Right lobe of liver (tissue), 6 donors: Measurements from ENCODE around the gene COL4A1. TPM values are rescaled to one million over a fixed set of nuclear protein-coding genes. Genes with fewer than 3 reads are reported as not detected.

Experiments
- ATAC-seq, 4 donors: fragments of 200-7000 bp; cut with Tn5 transposase; one replicate each; pipeline ENCODE4 v1.9.1; 2020; ENCODE audit warnings: mild to moderate bottlenecking in 4 of 4, moderate library complexity in 4 of 4
- DNase-seq, 3 donors: peaks; one replicate each; pipeline ENCODE4 v3.0.0-alpha.2; 2020
- H3K27ac ChIP-seq, 3 donors: fragments of 200-600 bp; one replicate each; pipeline ENCODE4 v1.8.0; 2022
- H3K27me3 ChIP-seq, 2 donors: fragments of 200-600 bp; one replicate each; pipeline ENCODE4 v1.8.0; 2022
- H3K36me3 ChIP-seq, 4 donors: fragments of 200-600 bp; sonication (generic) in 1 of 4; one replicate each; pipeline versions ENCODE4 v1.5.1 to v1.8.0; 2017 to 2022; ENCODE audit warnings: control low read depth in 1 of 4
- H3K4me1 ChIP-seq, 4 donors: fragments of 200-600 bp; sonication (generic) in 1 of 4; one replicate each; pipeline versions ENCODE4 v1.5.1 to v1.8.0; 2017 to 2022; ENCODE audit warnings: control low read depth in 1 of 4
- H3K4me3 ChIP-seq, 3 donors: fragments of 200-600 bp; one replicate each; pipeline ENCODE4 v1.8.0; 2022
- H3K9me3 ChIP-seq, 4 donors: fragments of 200-600 bp; sonication (generic) in 1 of 4; one replicate each; pipeline versions ENCODE4 v1.5.1 to v1.8.0; 2017 to 2022; ENCODE audit warnings: control low read depth in 1 of 4
- POLR2A ChIP-seq: fragments of 450-650 bp; IDR thresholded peaks from one replicate; pipeline ENCODE4 v1.6.1; 2017; ENCODE audit warnings: antibody characterized with exemption, mild to moderate bottlenecking
- WGBS: methylation state at CpG from one replicate; pipeline ENCODE4 v1.1.6; 2018; ENCODE audit warnings: low coverage, low lambda C conversion rate; ENCODE audit not compliant: insufficient coverage; ENCODE audit errors: missing lambda C conversion rate; 5-methylcytosine and 5-hydroxymethylcytosine counted together
- intact Hi-C, 2 donors: fragments of 100-400 bp; cut with DNase I; formaldehyde crosslinking; loops; one replicate each; pipeline versions ENCODE4 v1.11.2 to v1.14.1; 2022
- total RNA-seq, 6 experiments: library from RNA; depleted of rRNA in 2 of 6; stranded (reverse); fragments of >200 nt in 2 of 6; fragmentation: NEBNext Ultra II Directional in 3 of 6; extraction: Animal tissue kit (Norgen Biotek cat#: 25700) in 3 of 6; gene quantifications; one replicate each; pipeline versions ENCODE4 v1.1.0 to v1.2.4, GENCODE V29; 2016 to 2023
- TF ChIP-seq, protein P1 (sequence below), 4 donors: fragments of 200-600 bp in 3 of 4; fragments of 450-650 bp in 1 of 4; IDR thresholded peaks; one replicate each; pipeline versions ENCODE4 v1.5.1 to v1.8.0; 2016 to 2022; ENCODE audit warnings: antibody characterized with exemption in 4 of 4, mild to moderate bottlenecking in 2 of 4
- donor health status: DM: no; HTN: yes; CAD: no.
- donor health status: DM: no; HTN: no; CAD: no.
- donor health status: DM: no; HTN: no; CAD: no.
- donor health status: DM: no; HTN: yes; CAD: no.
- donor health status: DM: no; HTN: yes; CAD: no.

The COL4A1 gene
- total RNA-seq, 6 experiments from 2014 or later: 8.0 to 89.8 (median 41.1) TPM

DNA sequence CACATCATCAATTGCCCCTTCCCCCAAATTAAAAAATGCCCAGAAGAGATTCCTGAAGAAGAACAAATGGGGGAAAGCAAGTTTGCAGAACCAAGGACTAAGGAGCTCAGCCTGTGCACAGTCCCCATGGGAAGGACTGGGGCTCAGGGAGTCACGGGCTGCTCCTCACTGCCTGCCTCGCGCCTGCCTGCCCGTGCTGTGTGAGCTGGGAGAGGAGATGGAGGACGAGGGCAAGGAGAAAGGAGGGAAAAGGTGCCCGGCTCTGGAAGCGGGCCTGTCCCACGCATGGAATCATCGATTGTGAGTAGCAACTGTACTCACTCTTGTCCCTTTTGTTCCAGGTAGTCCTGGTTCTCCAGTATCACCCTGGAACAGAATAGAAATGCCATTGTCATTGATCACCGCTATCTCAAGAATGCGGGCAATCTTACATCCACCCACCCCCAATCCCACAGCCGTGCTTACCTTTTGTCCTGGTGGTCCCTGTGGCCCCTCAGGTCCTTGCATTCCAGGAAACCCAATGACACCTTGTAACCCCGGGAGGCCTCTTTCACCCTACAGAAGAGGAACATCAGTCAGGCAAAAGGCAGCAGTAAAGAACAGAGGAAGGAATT lies 93.4 kb downstream of the COL4A1 start:
- TF ChIP-seq, protein P1, sequence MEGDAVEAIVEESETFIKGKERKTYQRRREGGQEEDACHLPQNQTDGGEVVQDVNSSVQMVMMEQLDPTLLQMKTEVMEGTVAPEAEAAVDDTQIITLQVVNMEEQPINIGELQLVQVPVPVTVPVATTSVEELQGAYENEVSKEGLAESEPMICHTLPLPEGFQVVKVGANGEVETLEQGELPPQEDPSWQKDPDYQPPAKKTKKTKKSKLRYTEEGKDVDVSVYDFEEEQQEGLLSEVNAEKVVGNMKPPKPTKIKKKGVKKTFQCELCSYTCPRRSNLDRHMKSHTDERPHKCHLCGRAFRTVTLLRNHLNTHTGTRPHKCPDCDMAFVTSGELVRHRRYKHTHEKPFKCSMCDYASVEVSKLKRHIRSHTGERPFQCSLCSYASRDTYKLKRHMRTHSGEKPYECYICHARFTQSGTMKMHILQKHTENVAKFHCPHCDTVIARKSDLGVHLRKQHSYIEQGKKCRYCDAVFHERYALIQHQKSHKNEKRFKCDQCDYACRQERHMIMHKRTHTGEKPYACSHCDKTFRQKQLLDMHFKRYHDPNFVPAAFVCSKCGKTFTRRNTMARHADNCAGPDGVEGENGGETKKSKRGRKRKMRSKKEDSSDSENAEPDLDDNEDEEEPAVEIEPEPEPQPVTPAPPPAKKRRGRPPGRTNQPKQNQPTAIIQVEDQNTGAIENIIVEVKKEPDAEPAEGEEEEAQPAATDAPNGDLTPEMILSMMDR (IDR thresholded peaks at IDR 0.05): no peak
- intact Hi-C loops: no loop called here
- H3K9me3 ChIP-seq: no peaks in the 10 kb centered on the region
- DNase-seq (no peak), ATAC-seq (no peak)
- no peak overlapping the region for H3K27ac ChIP-seq
- no peak overlapping the region for H3K4me3 ChIP-seq
- H3K4me1 ChIP-seq: no peaks in the 10 kb centered on the region
- H3K27me3 ChIP-seq: no peaks in the 10 kb centered on the region
- WGBS: 80% methylated on average over 5 of the region's 13 CpGs
- no peaks in the 10 kb centered on the region for H3K36me3 ChIP-seq

DNA sequence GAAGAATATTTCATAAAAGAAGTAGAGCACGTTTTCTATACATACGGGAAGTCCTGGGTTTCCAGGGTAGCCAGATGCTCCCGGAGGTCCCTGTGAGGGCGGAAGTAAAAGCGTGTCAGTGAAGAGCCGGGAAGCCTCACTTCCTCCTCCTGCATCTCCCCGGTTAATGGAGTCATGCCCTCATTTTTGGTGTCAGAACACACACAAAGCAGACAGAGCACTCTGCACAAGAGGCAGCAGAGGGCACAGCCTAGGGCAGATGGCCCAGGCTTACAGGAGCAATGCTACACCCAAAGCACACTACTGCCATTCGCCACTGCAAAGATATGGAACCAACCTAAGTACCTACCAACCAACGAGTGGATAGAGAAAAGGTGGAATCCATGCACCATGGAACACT lies 94.4 kb downstream of the COL4A1 start:
- 62% methylated on average over 5 of the region's 9 CpGs for WGBS
- DNase-seq (no peak), ATAC-seq (no peak)
- no peaks in the 10 kb centered on the region for H3K4me1 ChIP-seq
- intact Hi-C loops: no loop called here
- no peak for TF ChIP-seq POLR2A
- TF ChIP-seq, protein P1 (IDR thresholded peaks at IDR 0.05): no peak
- no peaks in the 10 kb centered on the region for H3K9me3 ChIP-seq
- H3K27me3 ChIP-seq: no peaks in the 10 kb centered on the region
- H3K27ac ChIP-seq: no peak overlapping the region
- no peak overlapping the region for H3K4me3 ChIP-seq
- H3K36me3 ChIP-seq: no peaks in the 10 kb centered on the region

DNA sequence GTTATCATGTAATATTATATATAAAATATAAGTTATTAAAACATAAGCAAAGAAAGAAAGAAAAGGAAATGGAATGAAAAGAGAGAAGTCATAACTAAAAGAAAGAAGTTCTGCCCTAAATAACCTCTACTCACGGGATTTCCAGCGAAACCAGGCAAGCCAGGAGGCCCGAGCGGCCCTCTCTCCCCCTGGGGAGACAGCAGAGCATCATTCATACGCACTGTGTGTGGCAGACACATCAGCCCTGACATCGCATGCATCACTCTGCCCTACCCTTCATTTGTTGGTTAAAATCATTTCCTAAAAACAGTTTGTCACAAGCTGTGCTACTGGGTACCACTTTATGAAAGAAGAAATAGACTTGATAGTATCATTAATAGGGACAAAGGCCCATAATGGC lies 95.2 kb downstream of the COL4A1 start:
- H3K4me1 ChIP-seq: no peaks in the 10 kb centered on the region
- intact Hi-C loops: no loop called here
- no peak overlapping the region for H3K4me3 ChIP-seq
- no peaks in the 10 kb centered on the region for H3K27me3 ChIP-seq
- TF ChIP-seq, protein P1 (IDR thresholded peaks at IDR 0.05): no peak
- no peak for TF ChIP-seq POLR2A
- no peaks in the 10 kb centered on the region for H3K9me3 ChIP-seq
- no peak for ATAC-seq
- WGBS: 79% methylated on average over 6 of the region's 6 CpGs
- no peaks in the 10 kb centered on the region for H3K36me3 ChIP-seq
- no peak for DNase-seq
- H3K27ac ChIP-seq: no peak overlapping the region

DNA sequence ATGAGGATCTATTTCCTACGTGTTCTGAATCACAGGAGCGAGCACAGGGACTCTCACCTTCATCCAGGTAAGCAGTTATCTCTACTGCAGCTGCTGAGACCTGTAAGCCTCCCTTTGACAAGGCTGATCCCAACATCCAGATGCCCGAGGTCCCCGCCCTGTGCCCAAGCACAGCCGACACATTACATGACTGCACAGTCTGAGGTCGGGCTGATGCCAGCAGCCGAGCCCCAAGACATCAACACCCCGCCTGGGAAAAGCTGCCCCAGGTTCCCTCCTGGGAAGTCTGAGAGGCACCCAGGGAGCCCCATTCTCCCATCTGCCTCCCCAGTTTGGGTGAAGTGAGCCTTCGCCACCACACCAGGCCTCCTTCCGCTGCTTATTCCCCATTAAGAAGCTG lies 95.9 kb downstream of the COL4A1 start:
- ATAC-seq (no peak), DNase-seq (no peak)
- Histone ChIP-seq H3K27me3 (no peaks in the 10 kb centered on the region), H3K9me3 (no peaks in the 10 kb centered on the region), H3K27ac (no peak overlapping the region), H3K4me3 (no peak overlapping the region), H3K36me3 (no peaks in the 10 kb centered on the region), H3K4me1 (no peaks in the 10 kb centered on the region)
- TF ChIP-seq POLR2A: no peak
- TF ChIP-seq, protein P1 (IDR thresholded peaks at IDR 0.05): no peak
- WGBS: 84% methylated on average over 3 of the region's 10 CpGs
- intact Hi-C loops: no loop called here

DNA sequence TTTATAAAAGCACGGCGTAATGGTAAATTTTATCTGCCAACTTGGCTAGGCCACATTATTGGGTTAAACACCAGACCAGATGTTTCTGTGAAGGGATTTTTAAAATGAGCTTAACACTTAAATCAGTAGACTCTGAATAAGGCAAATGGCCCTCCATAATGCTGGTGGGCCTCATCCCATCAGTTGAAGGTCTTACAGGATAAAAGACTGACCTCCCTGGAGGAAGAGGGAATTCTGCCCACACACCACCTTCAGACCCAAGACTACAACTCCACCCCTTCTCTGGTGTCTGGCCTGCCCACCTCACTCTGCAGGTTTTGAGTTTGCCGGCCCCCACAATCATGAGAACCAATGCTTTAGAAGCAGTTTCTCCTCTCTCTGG lies 96.4 kb downstream of the COL4A1 start:
- Histone ChIP-seq H3K4me3 (no peak overlapping the region), H3K9me3 (no peaks in the 10 kb centered on the region), H3K36me3 (no peaks in the 10 kb centered on the region), H3K27me3 (no peaks in the 10 kb centered on the region), H3K4me1 (no peaks in the 10 kb centered on the region), H3K27ac (no peak overlapping the region)
- WGBS: 100% methylated on average over 2 of the region's 3 CpGs
- no peak for TF ChIP-seq POLR2A
- TF ChIP-seq, protein P1 (IDR thresholded peaks at IDR 0.05): no peak
- DNase-seq (no peak), ATAC-seq (no peak)
- intact Hi-C loops: no loop called here
